ENCODE measurements around the gene FBXO41.

DNA sequence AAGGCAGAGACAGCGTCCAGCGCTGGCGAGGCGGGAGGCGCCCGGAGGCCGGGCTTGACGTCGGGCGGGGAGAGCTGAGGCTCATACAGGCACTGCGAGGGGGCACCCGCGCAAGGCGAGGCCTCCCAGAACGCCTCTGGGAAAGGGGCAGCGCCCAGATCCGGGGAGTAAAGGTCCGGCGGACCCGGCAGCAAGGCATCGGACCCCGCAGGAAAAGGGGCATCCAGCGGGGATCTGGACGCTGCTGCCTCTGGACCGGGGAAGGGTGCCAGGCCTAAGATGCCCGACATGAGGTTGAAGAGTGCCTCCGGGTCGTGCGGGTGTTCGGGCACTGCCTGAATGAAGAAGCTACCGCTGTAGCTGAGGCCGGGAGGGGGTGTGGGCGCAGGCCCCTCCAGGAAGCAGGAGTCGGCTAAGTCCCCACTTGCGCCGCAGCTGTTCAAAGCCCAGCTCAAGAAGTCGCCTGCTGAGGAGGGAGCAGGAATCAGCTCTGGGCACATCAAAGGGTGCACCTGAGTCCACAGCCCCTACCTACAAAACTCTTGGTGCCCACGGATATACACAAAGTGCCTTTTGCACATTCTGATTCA lies 8.1 kb upstream of the FBXO41 start:
- TF ChIP-seq, protein P1, sequence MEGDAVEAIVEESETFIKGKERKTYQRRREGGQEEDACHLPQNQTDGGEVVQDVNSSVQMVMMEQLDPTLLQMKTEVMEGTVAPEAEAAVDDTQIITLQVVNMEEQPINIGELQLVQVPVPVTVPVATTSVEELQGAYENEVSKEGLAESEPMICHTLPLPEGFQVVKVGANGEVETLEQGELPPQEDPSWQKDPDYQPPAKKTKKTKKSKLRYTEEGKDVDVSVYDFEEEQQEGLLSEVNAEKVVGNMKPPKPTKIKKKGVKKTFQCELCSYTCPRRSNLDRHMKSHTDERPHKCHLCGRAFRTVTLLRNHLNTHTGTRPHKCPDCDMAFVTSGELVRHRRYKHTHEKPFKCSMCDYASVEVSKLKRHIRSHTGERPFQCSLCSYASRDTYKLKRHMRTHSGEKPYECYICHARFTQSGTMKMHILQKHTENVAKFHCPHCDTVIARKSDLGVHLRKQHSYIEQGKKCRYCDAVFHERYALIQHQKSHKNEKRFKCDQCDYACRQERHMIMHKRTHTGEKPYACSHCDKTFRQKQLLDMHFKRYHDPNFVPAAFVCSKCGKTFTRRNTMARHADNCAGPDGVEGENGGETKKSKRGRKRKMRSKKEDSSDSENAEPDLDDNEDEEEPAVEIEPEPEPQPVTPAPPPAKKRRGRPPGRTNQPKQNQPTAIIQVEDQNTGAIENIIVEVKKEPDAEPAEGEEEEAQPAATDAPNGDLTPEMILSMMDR (IDR thresholded peaks at IDR 0.05; ENCODE audit: insufficient read depth, low read length), result no peak
- TF ChIP-seq POLR2AphosphoS5 (IDR thresholded peaks at IDR 0.05; ENCODE audit: low read depth), result no peak

Measured in HL-60 (cell line).